Effector memory CD8-positive, alpha-beta T cell (primary cell): ENCODE data around the gene C1orf116.

ENCODE experiments used
- ATAC-seq: fragments of 150-1000 bp; cut with Tn5 transposase; replicated peaks from 2 replicates; pipeline ENCODE4 v1.10.0; 2021; ENCODE audit warnings: mild to moderate bottlenecking, moderate library complexity
- DNase-seq, 3 experiments: peaks; one replicate each; pipeline ENCODE4 v3.0.0; 2021
- H3K27ac Mint-ChIP-seq, 2 donors: one replicate each; pipeline ENCODE4 v1.8.0; 2022; ENCODE audit warnings: mild to moderate bottlenecking in 2 of 2, mixed read lengths in 2 of 2, moderate library complexity in 2 of 2
- H3K27me3 Mint-ChIP-seq, 2 donors: one replicate each; pipeline ENCODE4 v1.8.0; 2022; ENCODE audit warnings: mixed read lengths in 2 of 2
- H3K36me3 Mint-ChIP-seq: one replicate; pipeline ENCODE4 v1.8.0; 2022; ENCODE audit warnings: mild to moderate bottlenecking, moderate library complexity, mixed read lengths; ENCODE audit not compliant: insufficient read depth
- H3K4me1 Mint-ChIP-seq, 2 donors: one replicate each; pipeline ENCODE4 v1.8.0; 2022; ENCODE audit warnings: low read depth in 2 of 2, mixed read lengths in 2 of 2
- H3K4me3 Mint-ChIP-seq, 2 donors: one replicate each; pipeline ENCODE4 v1.8.0; 2022; ENCODE audit warnings: mild to moderate bottlenecking in 2 of 2, mixed read lengths in 2 of 2, moderate library complexity in 2 of 2
- H3K9me3 Mint-ChIP-seq, 2 donors: one replicate each; pipeline ENCODE4 v1.8.0; 2022; ENCODE audit warnings: mixed read lengths in 2 of 2

Gene C1orf116

GRCh38 chr1:207039380-207040180 lies 7.0 kb upstream of the C1orf116 start:
- Mint-ChIP-seq H3K9me3 (no peaks in the 10 kb centered on the region), H3K27me3 (peaks cover 0 to 12% of the 10 kb centered on the region in 2 donors), H3K36me3 (peaks cover under 1% of the 10 kb centered on the region), H3K4me3 (no peak overlapping the region), H3K4me1 (peaks cover 2 to 6% of the 10 kb centered on the region in 2 donors), H3K27ac (no peak overlapping the region)
- no peak for ATAC-seq
- no peak for DNase-seq

GRCh38 chr1:207036865-207037264 lies 4.3 kb upstream of the C1orf116 start:
- no peaks in the 10 kb centered on the region for H3K9me3 Mint-ChIP-seq
- H3K4me3 Mint-ChIP-seq = no peak overlapping the region
- no peak for DNase-seq

GRCh38 chr1:207035877-207036551 lies 3.5 kb upstream of the C1orf116 start:
- no peaks in the 10 kb centered on the region for H3K36me3 Mint-ChIP-seq
- no peak for DNase-seq
- H3K9me3 Mint-ChIP-seq = no peaks in the 10 kb centered on the region
- H3K4me1 Mint-ChIP-seq = no peaks in the 10 kb centered on the region
- H3K4me3 Mint-ChIP-seq = no peak overlapping the region
- no peak overlapping the region for H3K27ac Mint-ChIP-seq
- no peak for ATAC-seq
- peaks cover 22 to 36% of the 10 kb centered on the region in 2 donors for H3K27me3 Mint-ChIP-seq

More at GRCh38 chr1:207036865-207037264, 4.3 kb upstream of the C1orf116 start:
- no peak overlapping the region for H3K27ac Mint-ChIP-seq
- no peak for ATAC-seq
- H3K27me3 Mint-ChIP-seq = peaks cover 13 to 28% of the 10 kb centered on the region in 2 donors
- no peaks in the 10 kb centered on the region for H3K4me1 Mint-ChIP-seq
- no peaks in the 10 kb centered on the region for H3K36me3 Mint-ChIP-seq

GRCh38 chr1:207034998-207035397 lies 2.4 kb upstream of the C1orf116 start:
- ATAC-seq (no peak), DNase-seq (no peak)
- H3K36me3 Mint-ChIP-seq = no peaks in the 10 kb centered on the region
- no peaks in the 10 kb centered on the region for H3K9me3 Mint-ChIP-seq
- peaks cover 32 to 44% of the 10 kb centered on the region in 2 donors for H3K27me3 Mint-ChIP-seq
- H3K4me1 Mint-ChIP-seq = no peaks in the 10 kb centered on the region
- H3K4me3 Mint-ChIP-seq = no peak overlapping the region
- H3K27ac Mint-ChIP-seq = no peak overlapping the region

GRCh38 chr1:207034208-207034607 lies 1.7 kb upstream of the C1orf116 start:
- no peak for ATAC-seq
- Mint-ChIP-seq H3K4me3 (no peak overlapping the region), H3K9me3 (no peaks in the 10 kb centered on the region), H3K27ac (no peak overlapping the region), H3K4me1 (no peaks in the 10 kb centered on the region), H3K36me3 (no peaks in the 10 kb centered on the region), H3K27me3 (peaks cover 38 to 48% of the 10 kb centered on the region in 2 donors)
- DNase-seq = no peak

GRCh38 chr1:207033302-207033701 lies 746 bp upstream of the C1orf116 start:
- H3K4me3 Mint-ChIP-seq = no peak overlapping the region
- H3K27ac Mint-ChIP-seq = no peak overlapping the region
- ATAC-seq (no peak), DNase-seq (no peak)
- H3K4me1 Mint-ChIP-seq = no peaks in the 10 kb centered on the region
- H3K36me3 Mint-ChIP-seq = no peaks in the 10 kb centered on the region
- peaks cover 47 to 57% of the 10 kb centered on the region in 2 donors for H3K27me3 Mint-ChIP-seq
- no peaks in the 10 kb centered on the region for H3K9me3 Mint-ChIP-seq

GRCh38 chr1:207031632-207032264 lies 808 bp downstream of the C1orf116 start:
- Mint-ChIP-seq H3K4me1 (no peaks in the 10 kb centered on the region), H3K4me3 (no peak overlapping the region), H3K27ac (no peak overlapping the region), H3K9me3 (no peaks in the 10 kb centered on the region), H3K36me3 (no peaks in the 10 kb centered on the region), H3K27me3 (peaks cover 62 to 70% of the 10 kb centered on the region in 2 donors)
- DNase-seq (no peak), ATAC-seq (no peak)

GRCh38 chr1:207031016-207031415 lies 1.5 kb downstream of the C1orf116 start:
- ATAC-seq (no peak), DNase-seq (no peak)
- Mint-ChIP-seq H3K27ac (no peak overlapping the region), H3K4me3 (no peak overlapping the region), H3K4me1 (no peaks in the 10 kb centered on the region), H3K36me3 (no peaks in the 10 kb centered on the region), H3K27me3 (peaks cover 69 to 75% of the 10 kb centered on the region in 2 donors), H3K9me3 (no peaks in the 10 kb centered on the region)

GRCh38 chr1:207030522-207031009 lies 2.0 kb downstream of the C1orf116 start:
- H3K4me1 Mint-ChIP-seq = no peaks in the 10 kb centered on the region
- H3K27ac Mint-ChIP-seq = no peak overlapping the region
- DNase-seq (no peak), ATAC-seq (no peak)
- no peak overlapping the region for H3K4me3 Mint-ChIP-seq
- peaks cover 74% of the 10 kb centered on the region in 2 donors for H3K27me3 Mint-ChIP-seq
- H3K9me3 Mint-ChIP-seq = no peaks in the 10 kb centered on the region
- H3K36me3 Mint-ChIP-seq = no peaks in the 10 kb centered on the region

- H3K27ac Mint-ChIP-seq = no peak overlapping the region
- H3K4me3 Mint-ChIP-seq = no peak overlapping the region
- no peaks in the 10 kb centered on the region for H3K9me3 Mint-ChIP-seq
- H3K4me1 Mint-ChIP-seq = no peaks in the 10 kb centered on the region
- ATAC-seq = no peak
- H3K36me3 Mint-ChIP-seq = no peaks in the 10 kb centered on the region
- peaks cover 72 to 80% of the 10 kb centered on the region in 2 donors for H3K27me3 Mint-ChIP-seq
- DNase-seq = no peak
These were observed 2.6 kb downstream of the C1orf116 start for GRCh38 chr1:207029701-207030521.

GRCh38 chr1:207028884-207029650 lies 3.5 kb downstream of the C1orf116 start:
- DNase-seq (no peak), ATAC-seq (no peak)
- Mint-ChIP-seq H3K4me1 (no peaks in the 10 kb centered on the region), H3K4me3 (no peak overlapping the region), H3K27ac (no peak overlapping the region), H3K36me3 (no peaks in the 10 kb centered on the region), H3K9me3 (no peaks in the 10 kb centered on the region), H3K27me3 (peaks cover 76 to 89% of the 10 kb centered on the region in 2 donors)

- no peak for DNase-seq
- no peaks in the 10 kb centered on the region for H3K36me3 Mint-ChIP-seq
- no peak for ATAC-seq
- H3K9me3 Mint-ChIP-seq = no peaks in the 10 kb centered on the region
- peaks cover 79 to 96% of the 10 kb centered on the region in 2 donors for H3K27me3 Mint-ChIP-seq
- H3K4me1 Mint-ChIP-seq = no peaks in the 10 kb centered on the region
- H3K4me3 Mint-ChIP-seq = no peak overlapping the region
- no peak overlapping the region for H3K27ac Mint-ChIP-seq
These were observed 4.6 kb downstream of the C1orf116 start for GRCh38 chr1:207027921-207028320.
